T-helper 22 cell (primary cell): ENCODE data around the gene CRISPLD2.

ENCODE experiments used
- DNase-seq: peaks from one replicate; pipeline ENCODE4 v3.0.0-alpha.2; 2020; ENCODE audit warnings: low read depth

Gene CRISPLD2

DNA sequence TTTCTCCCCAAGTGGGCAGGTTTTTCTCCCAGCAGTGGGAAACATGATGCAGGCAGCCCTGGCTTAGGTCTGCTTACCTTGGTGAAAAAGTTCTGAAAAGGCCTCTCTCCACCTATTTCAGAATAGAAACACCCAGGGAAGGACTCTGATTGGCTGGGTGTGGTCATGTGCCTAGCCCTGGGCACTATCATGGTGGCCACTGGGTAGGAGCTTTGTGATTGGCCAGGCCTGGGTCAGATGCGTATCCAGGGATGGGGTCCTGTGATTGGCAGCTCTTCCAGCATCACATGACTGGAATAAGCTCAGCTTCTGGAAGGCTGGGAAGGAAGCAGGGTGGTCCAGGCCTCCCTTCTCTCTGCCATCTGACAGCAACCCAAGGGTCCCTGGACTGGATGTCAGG lies 138.0 kb downstream of the CRISPLD2 start:
- no peak for DNase-seq
